H9 (cell line): ENCODE data around the gene PIGM. TPM values are rescaled to one million over a fixed set of nuclear protein-coding genes. Genes with fewer than 3 reads are reported as not detected.

ENCODE experiments used
- DNase-seq: peaks from one replicate; pipeline ENCODE4 v3.0.0-alpha.2; 2017
- H2AFZ ChIP-seq: one replicate; pipeline ENCODE4 v1.6.1; 2013; ENCODE audit warnings: mild to moderate bottlenecking, low read length, control low read depth, moderate library complexity
- H2AK5ac ChIP-seq: 2 replicates; pipeline ENCODE4 v1.6.1; 2013; ENCODE audit warnings: low read length, control low read depth, mixed read lengths; ENCODE audit not compliant: insufficient read length
- H2BK120ac ChIP-seq: one replicate; pipeline ENCODE4 v1.6.1; 2013; ENCODE audit warnings: low read depth, mild to moderate bottlenecking, low read length, control low read depth, inconsistent platforms; ENCODE audit not compliant: poor library complexity, severe bottlenecking
- H2BK12ac ChIP-seq: 2 replicates; pipeline ENCODE4 v1.6.1; 2013; ENCODE audit warnings: low read length, control low read depth, mixed read lengths, low read depth; ENCODE audit not compliant: insufficient read length
- H2BK15ac ChIP-seq: 2 replicates; pipeline ENCODE4 v1.6.1; 2013; ENCODE audit warnings: low read depth, low read length, control low read depth
- H2BK20ac ChIP-seq: one replicate; pipeline ENCODE4 v1.6.1; 2013; ENCODE audit warnings: low read depth, mild to moderate bottlenecking, low read length, control low read depth, inconsistent platforms; ENCODE audit not compliant: poor library complexity, severe bottlenecking
- H2BK5ac ChIP-seq: 2 replicates; pipeline ENCODE4 v1.6.1; 2013; ENCODE audit warnings: low read length, control low read depth, mixed read lengths; ENCODE audit not compliant: insufficient read length
- H3K14ac ChIP-seq: 2 replicates; pipeline ENCODE4 v1.6.1; 2013; ENCODE audit warnings: low read length, control low read depth; ENCODE audit not compliant: insufficient read depth
- H3K18ac ChIP-seq: 2 replicates; pipeline ENCODE4 v1.6.1; 2013; ENCODE audit warnings: low read depth, mild to moderate bottlenecking, mixed read lengths, low read length, control low read depth; ENCODE audit not compliant: insufficient read length
- H3K23ac ChIP-seq: 2 replicates; pipeline ENCODE4 v1.6.1; 2013; ENCODE audit warnings: low read length, control low read depth, mixed read lengths, low read depth; ENCODE audit not compliant: insufficient read length
- H3K23me2 ChIP-seq: 2 replicates; pipeline ENCODE4 v1.6.1; 2013; ENCODE audit warnings: low read depth, mild to moderate bottlenecking, mixed read lengths, low read length, control low read depth; ENCODE audit not compliant: insufficient read length, poor library complexity, severe bottlenecking
- H3K27ac ChIP-seq: 2 replicates; pipeline ENCODE4 v1.5.1; 2013; ENCODE audit warnings: low read length, control low read depth, mixed read lengths, low read depth; ENCODE audit not compliant: insufficient read length
- H3K27me3 ChIP-seq: 2 replicates; pipeline ENCODE4 v1.6.1; 2013; ENCODE audit warnings: low read length, control low read depth, inconsistent platforms; ENCODE audit not compliant: insufficient read depth
- H3K4ac ChIP-seq: 2 replicates; pipeline ENCODE4 v1.6.1; 2013; ENCODE audit warnings: low read depth, mild to moderate bottlenecking, control low read depth, inconsistent platforms, low read length, moderate library complexity
- H3K4me1 ChIP-seq: 2 replicates; pipeline ENCODE4 v1.6.1; 2013; ENCODE audit warnings: low read length, control low read depth, inconsistent platforms; ENCODE audit not compliant: insufficient read depth
- H3K4me2 ChIP-seq: 2 replicates; pipeline ENCODE4 v1.6.1; 2013; ENCODE audit warnings: low read length, control low read depth, mixed read lengths; ENCODE audit not compliant: insufficient read length, insufficient read depth
- H3K56ac ChIP-seq: 2 replicates; pipeline ENCODE4 v1.6.1; 2013; ENCODE audit warnings: low read depth, mild to moderate bottlenecking, mixed read lengths, low read length, control low read depth; ENCODE audit not compliant: insufficient read length
- H3K79me1 ChIP-seq: 2 replicates; pipeline ENCODE4 v1.6.1; 2013; ENCODE audit warnings: low read depth, mild to moderate bottlenecking, moderate library complexity, low read length, control low read depth, inconsistent platforms; ENCODE audit not compliant: insufficient read depth, poor library complexity, severe bottlenecking
- H3K79me2 ChIP-seq: 2 replicates; pipeline ENCODE4 v1.6.1; 2013; ENCODE audit warnings: low read length, control low read depth, inconsistent platforms; ENCODE audit not compliant: insufficient read depth
- H3K9ac ChIP-seq: 2 replicates; pipeline ENCODE4 v1.6.1; 2013; ENCODE audit warnings: low read length, control low read depth, mixed read lengths; ENCODE audit not compliant: insufficient read length; ENCODE audit errors: extremely low read depth
- H3K9me3 ChIP-seq: one replicate; pipeline ENCODE4 v1.6.1; 2013; ENCODE audit warnings: low read depth, low read length, inconsistent platforms; ENCODE audit not compliant: control insufficient read depth
- H3T11ph ChIP-seq: one replicate; pipeline ENCODE4 v1.6.1; 2013; ENCODE audit warnings: mild to moderate bottlenecking, low read length, control low read depth, inconsistent platforms
- H4K20me1 ChIP-seq: one replicate; pipeline ENCODE4 v1.6.1; 2013; ENCODE audit not compliant: control insufficient read depth, insufficient read length, insufficient read depth
- H4K5ac ChIP-seq: 2 replicates; pipeline ENCODE4 v1.6.1; 2013; ENCODE audit warnings: low read depth, mild to moderate bottlenecking, mixed read lengths, low read length, control low read depth; ENCODE audit not compliant: insufficient read length
- H4K8ac ChIP-seq: replicated peaks from 2 replicates; pipeline ENCODE4 v1.6.1; 2013; ENCODE audit warnings: low read length, control low read depth, mixed read lengths, low read depth; ENCODE audit not compliant: insufficient read length
- H4K91ac ChIP-seq: 2 replicates; pipeline ENCODE4 v1.6.1; 2013; ENCODE audit warnings: low read depth, mild to moderate bottlenecking, moderate library complexity, mixed read lengths, low read length, control low read depth; ENCODE audit not compliant: insufficient read length
- H3K27ac Mint-ChIP-seq, 3 experiments: 2 replicates in 2 of 3; 3 replicates in 1 of 3; pipeline ENCODE4 v1.8.0; 2020 to 2021; ENCODE audit warnings: mixed read lengths in 3 of 3, mild to moderate bottlenecking in 1 of 3, moderate library complexity in 1 of 3
- H3K27me3 Mint-ChIP-seq: 2 replicates; pipeline ENCODE4 v1.8.0; 2021; ENCODE audit warnings: low read depth, mild to moderate bottlenecking, moderate library complexity, mixed read lengths
- H3K36me3 Mint-ChIP-seq, 3 experiments: 2 replicates in 2 of 3; 3 replicates in 1 of 3; pipeline ENCODE4 v1.8.0; 2020 to 2021; ENCODE audit warnings: low read depth in 3 of 3, mixed read lengths in 3 of 3; ENCODE audit not compliant: insufficient read depth in 1 of 3
- H3K4me1 Mint-ChIP-seq, 2 experiments: 2 replicates each; pipeline ENCODE4 v1.8.0; 2020; ENCODE audit warnings: mixed read lengths in 2 of 2
- H3K4me3 Mint-ChIP-seq, 2 experiments: 2 replicates in 1 of 2; 3 replicates in 1 of 2; pipeline ENCODE4 v1.8.0; 2020 to 2021; ENCODE audit warnings: mild to moderate bottlenecking in 2 of 2, mixed read lengths in 2 of 2, moderate library complexity in 1 of 2
- H3K9me3 Mint-ChIP-seq, 2 experiments: 2 replicates in 1 of 2; 3 replicates in 1 of 2; pipeline ENCODE4 v1.8.0; 2020; ENCODE audit warnings: mild to moderate bottlenecking in 2 of 2, mixed read lengths in 2 of 2, moderate library complexity in 1 of 2
- WGBS: extraction: QIAGEN DNeasy Blood & Tissue Kit; methylation state at CpG from one replicate; pipeline ENCODE4 v1.1.7; 2013; ENCODE audit warnings: missing lambda C conversion rate, low lambda C conversion rate, mixed read lengths; ENCODE audit not compliant: insufficient read length; ENCODE audit errors: extremely low coverage; 5-methylcytosine and 5-hydroxymethylcytosine counted together
- total RNA-seq: library from RNA; stranded (reverse); gene quantifications from 2 replicates; pipeline ENCODE4 v1.2.1, GENCODE V29; 2021
- TF ChIP-seq, protein P1 (sequence below): fragments of 200-600 bp; sonication (generic); conservative IDR thresholded peaks from 3 replicates; pipeline ENCODE4 v1.8.0; 2021; ENCODE audit warnings: antibody characterized with exemption, mild to moderate bottlenecking

The PIGM gene
- total RNA-seq, 1 experiment from 2014 or later: 5.9 TPM

DNA sequence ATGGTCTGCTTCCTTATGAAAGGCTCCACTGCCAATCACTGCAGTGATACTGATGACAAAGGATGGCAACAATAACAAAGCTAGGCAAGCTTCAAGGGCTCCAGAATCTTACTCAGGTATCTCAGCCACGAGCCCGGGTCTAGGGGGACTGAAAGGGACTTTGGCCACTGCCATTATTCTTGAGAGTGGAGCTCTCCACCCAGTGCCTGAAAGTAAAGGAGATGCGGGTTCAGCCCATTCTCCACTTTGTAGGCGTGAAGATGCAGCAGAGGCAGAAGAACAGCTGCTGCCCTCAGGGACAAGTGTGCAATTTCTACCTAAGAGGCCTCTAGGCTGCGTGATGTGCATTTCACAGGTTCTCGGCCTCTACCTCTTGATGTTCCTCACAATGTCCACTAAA lies 46.3 kb downstream of the PIGM start:
- Histone ChIP-seq H4K8ac (no peak overlapping the region), H2BK20ac (no peak overlapping the region), H3K79me2 (no peaks in the 10 kb centered on the region), H2BK12ac (no peak overlapping the region), H2AFZ (no peak overlapping the region), H3K79me1 (no peaks in the 10 kb centered on the region), H3K18ac (no peak overlapping the region), H2BK15ac (no peak overlapping the region), H3T11ph (no peak overlapping the region), H3K23ac (no peak overlapping the region), H3K23me2 (no peaks in the 10 kb centered on the region), H3K27ac (no peak overlapping the region), H3K4me1 (peaks cover 2% of the 10 kb centered on the region; the same call in 1 of the 2 replicates), H3K9ac (no peak overlapping the region), H4K91ac (no peak overlapping the region), H3K27me3 (no peaks in the 10 kb centered on the region), H3K9me3 (no peaks in the 10 kb centered on the region), H4K20me1 (no peaks in the 10 kb centered on the region), H3K4ac (no peak overlapping the region), H2BK120ac (no peak overlapping the region), H3K4me2 (no peak overlapping the region), H3K56ac (no peak overlapping the region), H4K5ac (no peak overlapping the region), H3K14ac (no peak overlapping the region), H2AK5ac (no peak overlapping the region), H2BK5ac (no peak overlapping the region)
- H3K9me3 Mint-ChIP-seq: no peaks in the 10 kb centered on the region
- H3K4me3 Mint-ChIP-seq: no peak overlapping the region
- no peak for DNase-seq
- H3K27ac Mint-ChIP-seq: no peak overlapping the region
- H3K36me3 Mint-ChIP-seq: no peaks in the 10 kb centered on the region
- TF ChIP-seq, protein P1, sequence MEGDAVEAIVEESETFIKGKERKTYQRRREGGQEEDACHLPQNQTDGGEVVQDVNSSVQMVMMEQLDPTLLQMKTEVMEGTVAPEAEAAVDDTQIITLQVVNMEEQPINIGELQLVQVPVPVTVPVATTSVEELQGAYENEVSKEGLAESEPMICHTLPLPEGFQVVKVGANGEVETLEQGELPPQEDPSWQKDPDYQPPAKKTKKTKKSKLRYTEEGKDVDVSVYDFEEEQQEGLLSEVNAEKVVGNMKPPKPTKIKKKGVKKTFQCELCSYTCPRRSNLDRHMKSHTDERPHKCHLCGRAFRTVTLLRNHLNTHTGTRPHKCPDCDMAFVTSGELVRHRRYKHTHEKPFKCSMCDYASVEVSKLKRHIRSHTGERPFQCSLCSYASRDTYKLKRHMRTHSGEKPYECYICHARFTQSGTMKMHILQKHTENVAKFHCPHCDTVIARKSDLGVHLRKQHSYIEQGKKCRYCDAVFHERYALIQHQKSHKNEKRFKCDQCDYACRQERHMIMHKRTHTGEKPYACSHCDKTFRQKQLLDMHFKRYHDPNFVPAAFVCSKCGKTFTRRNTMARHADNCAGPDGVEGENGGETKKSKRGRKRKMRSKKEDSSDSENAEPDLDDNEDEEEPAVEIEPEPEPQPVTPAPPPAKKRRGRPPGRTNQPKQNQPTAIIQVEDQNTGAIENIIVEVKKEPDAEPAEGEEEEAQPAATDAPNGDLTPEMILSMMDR: no peak
- peaks cover 7% of the 10 kb centered on the region for H3K27me3 Mint-ChIP-seq
- WGBS: no CpG with 5 or more reads among the region's 6 CpGs
- H3K4me1 Mint-ChIP-seq: peaks cover 7 to 10% of the 10 kb centered on the region in 2 experiments
